ENCODE measurements around the gene SLC34A1.
A peak's percentile ranks its signal among the peaks of the same experiment; 100 is the strongest.

SLC34A1 gene

DNA sequence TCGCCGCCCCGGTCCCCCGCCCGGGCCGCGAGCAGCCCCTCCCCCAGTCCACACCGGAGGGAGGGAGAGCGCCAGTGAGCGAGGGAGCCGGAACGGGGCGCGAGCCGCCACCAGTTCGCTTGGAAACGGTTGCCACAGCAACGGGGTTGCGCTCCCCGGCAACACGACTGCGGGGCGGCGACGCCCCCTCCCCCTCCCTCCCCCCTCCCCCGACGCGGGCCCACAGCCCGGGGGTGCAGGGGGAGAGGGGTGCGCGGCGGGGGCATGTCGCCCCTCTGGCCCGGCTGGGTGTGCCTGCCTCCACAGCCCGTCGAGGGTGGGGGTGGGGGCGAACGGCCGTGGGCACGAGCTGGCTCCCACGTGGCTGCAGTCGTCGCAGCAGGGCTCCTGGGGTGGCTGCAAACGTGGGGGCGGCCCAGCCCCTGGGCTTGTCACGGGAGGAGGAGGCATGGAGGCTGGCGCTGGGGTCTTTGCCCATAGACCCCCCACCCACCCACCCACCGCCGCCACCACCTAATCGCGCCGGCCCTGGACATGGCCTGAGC lies 62.9 kb downstream of the SLC34A1 start:
- DNase-seq (peak; percentile 46), ATAC-seq (replicated peaks) (peak; percentile 20 to 35)
- Mint-ChIP-seq H3K4me1 (peaks cover 41 to 65% of the 10 kb centered on the region in 2 donors), H3K9me3 (no peaks in the 10 kb centered on the region), H3K27me3 (no peaks in the 10 kb centered on the region), H3K27ac (no peak overlapping the region), H3K4me3 (peak overlapping the region; percentile 77 to 82), H3K36me3 (peaks cover 13 to 14% of the 10 kb centered on the region in 2 donors)

DNA sequence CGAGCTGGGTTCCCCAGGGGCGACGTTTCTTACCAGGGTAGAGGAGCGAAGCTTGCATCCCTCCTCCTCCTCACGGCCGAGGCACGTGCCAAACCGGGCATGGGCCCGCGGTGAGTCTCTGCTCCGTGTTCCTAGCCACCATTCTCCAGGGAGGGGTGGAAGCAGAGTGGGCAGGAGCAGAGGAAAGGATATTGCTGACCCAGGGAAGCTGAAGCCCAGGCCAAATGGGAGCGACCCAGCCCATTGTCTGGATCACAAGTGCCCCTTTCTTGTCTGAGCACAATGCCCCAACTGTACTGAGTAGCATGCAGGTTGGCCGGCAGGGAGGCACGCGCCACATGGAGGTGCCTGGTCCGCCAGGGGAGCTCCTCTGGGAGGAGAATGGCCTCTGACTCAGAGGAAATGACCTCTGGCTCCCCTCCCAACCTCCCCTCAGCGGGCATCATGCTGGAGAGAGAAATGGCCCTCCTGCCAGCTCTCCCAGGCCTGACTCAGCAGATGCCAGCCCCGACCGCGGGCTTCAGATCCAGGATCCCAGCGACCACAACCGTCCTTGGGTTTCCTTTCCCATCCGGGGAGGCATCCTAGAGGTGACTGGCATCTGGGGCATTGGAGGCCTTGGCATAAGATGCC lies 63.5 kb downstream of the SLC34A1 start:
- H3K36me3 Mint-ChIP-seq: peaks cover 9% of the 10 kb centered on the region in 2 donors
- DNase-seq: no peak
- no peaks in the 10 kb centered on the region for H3K9me3 Mint-ChIP-seq
- no peaks in the 10 kb centered on the region for H3K27me3 Mint-ChIP-seq
- peak overlapping the region; percentile 77 to 82 for H3K4me3 Mint-ChIP-seq
- peak overlapping the region; percentile 91 for H3K27ac Mint-ChIP-seq
- peaks cover 41 to 71% of the 10 kb centered on the region in 2 donors for H3K4me1 Mint-ChIP-seq
- peak; percentile 8 to 20 for ATAC-seq (replicated peaks)
